Neural cell (in vitro differentiated cells): ENCODE results near the gene SYNJ1.

Experiments
- CTCF ChIP-seq: fragments of 450-650 bp; IDR thresholded peaks from 2 replicates; pipeline ENCODE4 v1.5.1; 2014; ENCODE audit warnings: antibody characterized with exemption, mild to moderate bottlenecking, moderate library complexity; ENCODE audit not compliant: poor library complexity, severe bottlenecking
- EP300 ChIP-seq: fragments of 450-650 bp; conservative IDR thresholded peaks from 2 replicates; pipeline ENCODE4 v1.6.1; 2014; ENCODE audit warnings: antibody characterized with exemption, mild to moderate bottlenecking, moderate library complexity; ENCODE audit not compliant: poor library complexity, severe bottlenecking
- POLR2AphosphoS5 ChIP-seq: IDR thresholded peaks from 2 replicates; pipeline ENCODE4 v1.6.1; 2012
- RAD21 ChIP-seq: fragments of 450-650 bp; conservative IDR thresholded peaks from 2 replicates; pipeline ENCODE4 v1.6.1; 2014; ENCODE audit warnings: antibody characterized with exemption, mild to moderate bottlenecking, moderate library complexity
- SMC3 ChIP-seq: fragments of 450-650 bp; conservative IDR thresholded peaks from 2 replicates; pipeline ENCODE4 v1.6.1; 2014; ENCODE audit warnings: antibody characterized with exemption, mild to moderate bottlenecking, moderate library complexity; ENCODE audit not compliant: poor library complexity

DNA sequence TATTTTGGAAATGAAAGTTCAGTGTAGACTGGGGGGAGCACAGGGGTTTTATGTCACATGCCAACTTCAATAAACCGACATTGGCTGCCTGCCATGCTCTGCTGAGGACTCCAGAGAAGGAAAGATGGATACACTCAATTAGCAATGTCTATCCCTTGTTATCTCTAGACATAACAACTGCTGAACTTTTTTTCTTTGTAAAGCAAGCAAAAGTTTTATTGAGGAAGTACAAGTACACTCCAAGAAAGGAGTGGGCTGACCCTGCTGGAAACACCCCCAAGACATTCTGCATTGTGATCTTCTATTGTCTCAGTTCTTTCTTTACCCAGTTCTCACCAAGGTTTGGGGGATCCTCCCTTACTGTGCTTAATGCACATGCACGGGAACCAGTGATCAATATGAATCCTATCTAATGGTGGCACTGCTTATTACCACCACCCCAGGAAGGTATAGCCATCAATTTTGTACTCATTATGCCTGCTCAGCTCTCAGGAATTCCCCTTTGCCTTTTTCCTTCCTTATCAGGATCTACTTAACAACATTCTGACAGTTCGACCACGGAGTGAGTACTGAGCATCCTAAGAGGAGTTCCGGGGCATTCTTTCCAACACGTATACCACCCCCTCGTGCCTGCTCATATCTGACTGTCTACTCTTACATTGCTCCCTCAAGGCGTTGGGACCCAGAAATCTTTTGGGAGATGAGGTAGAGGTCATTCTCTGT, 28.7 kb downstream of the SYNJ1 start:
- no peak for TF ChIP-seq RAD21
- TF ChIP-seq CTCF, result no peak
- TF ChIP-seq SMC3, result no peak
- no peak for TF ChIP-seq EP300
- TF ChIP-seq POLR2AphosphoS5, result no peak
